GM19023 (cell line): ENCODE measurements around the gene MYO15A.

Experiments
- ATAC-seq: cut with Tn5 transposase; IDR thresholded peaks from one replicate; pipeline ENCODE4 v1.9.1; 2021; ENCODE audit warnings: mild to moderate bottlenecking, moderate library complexity; ENCODE audit not compliant: unreplicated experiment

MYO15A gene

DNA sequence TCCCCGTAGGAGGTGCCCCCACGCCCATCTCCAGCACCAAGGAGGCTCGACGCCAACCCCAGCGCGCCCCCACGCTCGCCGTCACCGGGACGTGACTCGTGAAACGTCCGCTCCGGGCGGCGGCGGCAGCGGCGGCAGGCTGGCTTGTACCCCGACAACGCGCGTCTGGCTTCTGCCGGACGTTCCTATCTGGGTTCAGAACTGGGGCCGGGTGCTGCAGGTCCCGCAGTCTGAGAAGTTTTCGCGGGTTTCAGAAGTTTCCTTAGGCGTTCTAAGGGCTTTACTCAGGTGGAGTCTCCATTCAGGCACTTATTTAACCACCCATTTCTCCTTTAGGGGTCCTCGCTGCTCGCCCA is 74.4 kb downstream of the MYO15A start:
- ATAC-seq = peak; percentile 48

DNA sequence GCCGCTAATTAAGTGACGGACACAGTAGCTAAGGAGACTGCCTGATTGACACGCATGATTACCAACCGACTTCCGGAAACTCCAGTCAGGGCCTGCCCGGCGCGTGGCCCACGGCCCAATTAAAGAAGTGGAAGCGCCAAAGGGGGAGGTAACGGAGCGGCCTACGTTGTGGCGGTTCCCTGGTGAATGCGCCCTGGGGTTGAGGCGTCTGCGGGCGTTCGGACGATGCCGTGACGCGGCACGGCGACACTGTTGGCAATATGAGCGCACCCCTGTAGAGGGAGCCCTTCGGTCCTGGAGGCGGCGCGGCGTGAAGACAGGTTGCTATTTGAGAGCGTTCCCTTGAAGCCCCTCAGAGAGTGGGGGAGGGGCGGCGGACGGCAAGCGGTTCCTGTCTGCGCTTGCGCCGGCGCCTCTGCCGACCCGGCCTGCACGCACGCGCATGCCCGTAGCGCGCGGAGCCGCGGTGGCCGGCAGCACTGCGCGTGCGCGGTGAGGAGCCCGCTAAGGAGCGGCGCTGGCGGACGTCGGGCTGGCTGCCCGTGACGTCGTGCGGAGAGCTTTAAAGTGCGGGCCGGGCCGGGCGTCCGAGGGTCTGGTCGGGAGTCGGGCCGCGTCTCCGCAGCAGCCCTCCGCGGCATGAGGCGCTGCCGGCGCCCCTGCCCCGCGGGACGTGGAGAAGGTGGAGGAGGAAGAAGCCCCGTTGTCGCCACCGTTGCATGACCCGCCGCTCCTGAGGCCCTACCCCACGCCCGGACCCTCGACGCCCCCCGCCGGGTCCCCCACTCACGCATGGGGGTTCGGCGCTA is 75.0 kb downstream of the MYO15A start, which contains the start of gene ALKBH5:
Gene ALKBH5 (plus strand): TSS at position 495 of the 809 bp plus-strand sequence. CDS start 416 bp downstream, outside the sequence.
- ATAC-seq = peak; percentile 75

DNA sequence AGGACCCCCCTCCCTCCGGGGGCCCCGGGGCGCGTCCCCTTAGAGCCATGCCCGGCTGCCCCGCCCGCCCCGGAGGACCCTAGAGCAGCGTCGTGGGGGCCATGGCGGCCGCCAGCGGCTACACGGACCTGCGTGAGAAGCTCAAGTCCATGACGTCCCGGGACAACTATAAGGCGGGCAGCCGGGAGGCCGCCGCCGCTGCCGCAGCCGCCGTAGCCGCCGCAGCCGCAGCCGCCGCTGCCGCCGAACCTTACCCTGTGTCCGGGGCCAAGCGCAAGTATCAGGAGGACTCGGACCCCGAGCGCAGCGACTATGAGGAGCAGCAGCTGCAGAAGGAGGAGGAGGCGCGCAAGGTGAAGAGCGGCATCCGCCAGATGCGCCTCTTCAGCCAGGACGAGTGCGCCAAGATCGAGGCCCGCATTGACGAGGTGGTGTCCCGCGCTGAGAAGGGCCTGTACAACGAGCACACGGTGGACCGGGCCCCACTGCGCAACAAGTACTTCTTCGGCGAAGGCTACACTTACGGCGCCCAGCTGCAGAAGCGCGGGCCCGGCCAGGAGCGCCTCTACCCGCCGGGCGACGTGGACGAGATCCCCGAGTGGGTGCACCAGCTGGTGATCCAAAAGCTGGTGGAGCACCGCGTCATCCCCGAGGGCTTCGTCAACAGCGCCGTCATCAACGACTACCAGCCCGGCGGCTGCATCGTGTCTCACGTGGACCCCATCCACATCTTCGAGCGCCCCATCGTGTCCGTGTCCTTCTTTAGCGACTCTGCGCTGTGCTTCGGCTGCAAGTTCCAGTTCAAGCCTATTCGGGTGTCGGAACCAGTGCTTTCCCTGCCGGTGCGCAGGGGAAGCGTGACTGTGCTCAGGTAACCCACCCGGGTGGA is 75.8 kb downstream of the MYO15A start:
- ATAC-seq = peak; percentile 9

DNA sequence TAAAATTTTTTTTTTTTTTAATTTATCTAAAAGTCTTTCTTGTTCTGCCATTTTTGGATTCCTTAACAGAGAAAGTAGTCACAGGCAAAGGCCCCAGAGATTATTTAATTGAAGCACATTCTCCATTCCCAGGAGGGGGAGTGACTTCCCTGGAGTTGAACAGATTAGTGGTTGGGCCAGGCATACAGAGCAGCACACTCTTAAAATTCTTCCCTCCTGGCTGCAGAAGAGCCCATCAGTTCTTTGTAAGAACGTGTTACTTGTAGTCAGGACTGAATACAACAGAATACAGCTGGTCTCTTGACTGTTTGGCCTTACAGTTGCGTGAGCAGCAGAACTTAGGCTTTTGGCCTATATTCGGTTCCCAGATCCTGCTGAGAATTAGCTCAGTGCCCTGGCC is 76.8 kb downstream of the MYO15A start:
- no peak for ATAC-seq

DNA sequence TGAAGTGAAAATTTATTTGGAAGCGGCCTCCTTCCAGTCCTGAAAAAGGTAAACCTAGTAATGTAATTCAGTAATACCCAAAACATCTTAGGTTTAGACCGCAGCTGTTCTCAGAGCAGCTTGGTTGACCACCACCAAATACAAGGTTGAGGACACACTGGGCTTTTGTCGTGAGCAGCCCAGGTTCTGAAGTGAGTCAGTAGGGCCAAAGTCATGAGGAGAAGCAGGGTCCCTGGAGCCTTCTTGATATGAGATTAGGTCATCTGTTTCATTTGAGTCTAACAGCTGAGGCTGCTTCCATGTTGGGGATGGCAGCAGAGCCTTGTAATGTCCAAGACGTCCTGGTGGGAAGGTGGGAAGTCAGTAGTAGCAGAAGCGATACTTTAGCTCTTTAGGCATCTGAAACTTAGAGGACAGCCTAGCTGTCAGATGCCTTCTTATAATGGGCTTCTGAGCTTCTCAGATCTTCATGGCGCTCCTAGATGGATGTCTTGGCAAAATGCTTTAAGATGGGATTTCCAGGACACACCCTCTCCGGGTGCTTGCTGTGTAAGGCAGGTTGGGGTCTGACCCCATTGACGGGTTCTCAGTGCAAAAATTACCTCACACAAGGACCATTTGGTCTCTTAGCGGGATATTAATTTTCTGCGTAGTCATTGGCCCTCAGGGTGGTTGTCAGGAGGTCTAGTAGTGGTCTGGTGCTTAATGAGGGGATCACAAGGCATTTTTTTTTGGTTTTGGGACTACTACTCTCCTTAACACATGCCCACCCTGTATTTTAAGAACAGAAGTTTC is 77.5 kb downstream of the MYO15A start:
- no peak for ATAC-seq

DNA sequence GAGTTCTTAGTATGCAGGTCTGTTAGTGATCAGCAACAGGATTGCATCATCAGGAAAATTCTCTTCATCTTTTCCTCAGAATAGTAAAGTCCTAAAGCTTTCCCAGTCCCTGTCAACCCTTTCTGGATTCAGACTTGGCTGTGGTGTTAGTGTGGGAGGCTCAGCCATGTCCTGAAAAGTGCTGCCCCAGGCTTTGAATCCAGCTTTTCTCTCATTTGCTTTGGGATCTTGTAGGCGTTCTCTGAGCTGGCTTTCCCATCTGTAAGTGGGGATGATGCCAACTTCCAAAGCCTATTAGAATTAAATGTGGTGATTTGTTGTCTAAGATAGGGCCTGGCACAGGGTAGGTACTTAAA is 78.0 kb downstream of the MYO15A start:
- ATAC-seq = no peak

DNA sequence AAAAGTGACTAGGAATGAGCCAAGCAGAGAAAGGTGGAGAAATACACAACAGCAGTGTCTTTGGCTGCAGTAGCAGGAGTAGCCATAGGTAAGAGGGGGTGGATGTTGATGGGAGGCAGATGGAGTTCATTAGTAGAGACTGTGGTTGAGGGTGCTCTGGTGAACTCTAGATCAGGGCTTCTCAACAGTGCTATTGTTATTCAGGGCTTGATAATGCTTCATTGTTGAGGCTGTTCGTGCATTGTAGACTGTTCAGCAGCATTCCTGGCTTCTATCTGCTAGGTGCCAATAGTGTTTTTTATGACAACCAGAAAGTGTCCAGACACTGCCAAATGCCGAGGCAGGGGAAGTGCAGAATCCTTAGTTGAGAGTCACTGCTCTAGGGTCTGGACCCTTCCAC is 78.7 kb downstream of the MYO15A start:
- no peak for ATAC-seq

DNA sequence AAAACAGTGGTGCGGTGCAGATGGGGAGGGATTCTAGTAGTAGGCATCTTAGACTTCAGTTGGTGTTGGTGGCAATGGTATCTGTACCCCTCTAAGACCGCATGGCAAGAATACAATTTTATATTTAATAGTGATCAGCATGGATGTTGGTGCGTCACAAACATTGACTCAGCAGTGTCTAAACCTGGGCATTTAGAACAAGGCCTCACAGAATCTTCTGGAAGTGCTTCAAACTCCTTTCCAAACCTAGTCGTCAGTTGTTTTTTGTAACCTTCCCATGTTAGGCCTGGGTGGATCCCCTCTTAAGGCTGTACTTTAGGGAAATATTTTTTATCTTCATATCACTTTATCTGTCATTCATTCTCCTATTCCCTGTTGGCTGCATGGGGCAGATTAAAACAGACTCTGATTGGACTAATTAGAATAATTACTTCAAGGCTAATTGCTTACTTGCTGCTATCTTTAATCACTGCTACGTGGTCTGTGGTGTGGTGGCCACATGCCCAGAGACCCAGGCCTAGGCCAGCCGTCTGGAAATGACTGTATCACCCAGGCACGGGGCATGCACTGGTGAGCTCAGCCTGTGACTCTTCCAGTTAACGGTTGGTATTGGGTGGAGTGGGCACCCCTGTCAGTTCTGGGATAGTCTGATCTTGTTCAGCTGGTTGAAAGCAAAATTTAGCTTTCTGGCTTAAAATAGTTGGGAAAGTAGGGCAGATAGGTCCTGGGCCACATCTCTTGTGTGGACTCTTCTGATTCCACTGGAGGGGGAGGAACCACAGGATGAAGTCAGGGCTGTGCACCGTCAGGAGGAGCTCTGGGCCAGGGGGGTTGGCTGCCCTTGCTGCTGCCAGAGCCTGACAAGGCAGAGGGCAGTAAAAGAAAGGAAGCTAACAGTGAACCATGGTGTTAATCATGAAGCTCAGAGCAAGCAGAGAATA is 79.5 kb downstream of the MYO15A start:
- ATAC-seq = no peak

DNA sequence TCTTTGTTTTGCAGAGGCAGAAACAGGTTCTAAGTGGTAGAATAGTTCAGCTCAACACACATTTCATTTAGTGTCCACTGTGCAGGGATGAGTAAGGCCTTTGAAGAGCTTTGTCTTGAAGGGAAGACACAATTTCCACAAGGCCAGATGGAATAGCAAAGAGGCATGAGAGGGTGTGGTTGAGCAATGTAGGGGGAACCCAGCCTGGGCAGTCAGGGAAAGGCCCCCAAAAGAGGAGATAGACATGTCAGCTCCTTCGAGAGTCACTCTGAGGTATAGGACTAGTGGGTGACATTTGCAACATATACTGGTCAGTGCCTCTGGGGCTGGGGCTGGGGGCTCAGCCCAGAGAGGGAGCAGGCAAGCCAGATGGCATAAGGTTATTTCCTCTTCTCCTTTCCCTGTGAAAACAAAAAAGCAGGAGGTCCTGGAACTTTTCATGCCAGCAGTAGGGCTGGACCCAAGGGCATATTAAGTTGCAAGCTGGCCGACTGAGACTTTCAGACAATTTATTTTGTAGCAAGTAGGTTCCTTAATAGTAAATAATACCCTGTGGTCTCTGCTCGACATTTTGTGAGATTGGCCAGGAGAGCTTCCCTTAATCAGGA is 82.2 kb downstream of the MYO15A start:
- ATAC-seq = no peak

DNA sequence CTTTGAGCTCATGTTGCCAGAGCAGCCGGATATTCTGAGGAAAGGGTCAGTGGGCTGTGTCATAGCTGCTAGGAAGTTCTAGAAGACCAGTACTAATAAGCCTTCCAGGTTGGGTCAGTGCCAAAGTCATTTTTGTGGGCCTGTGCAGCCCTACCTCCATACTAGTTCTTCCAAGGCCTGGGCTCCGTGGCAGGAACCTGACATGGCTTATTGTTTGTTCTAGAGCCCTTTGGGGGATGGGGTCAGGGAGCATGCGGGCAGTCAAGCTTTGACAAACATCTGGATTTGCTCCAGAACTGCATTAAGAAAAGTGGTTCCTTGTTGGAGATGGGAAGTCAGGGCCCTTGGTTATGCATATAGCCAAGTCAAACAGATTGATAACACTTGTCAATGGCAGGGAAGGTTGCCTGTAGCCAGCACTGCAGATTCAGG is 82.7 kb downstream of the MYO15A start:
- ATAC-seq = no peak

DNA sequence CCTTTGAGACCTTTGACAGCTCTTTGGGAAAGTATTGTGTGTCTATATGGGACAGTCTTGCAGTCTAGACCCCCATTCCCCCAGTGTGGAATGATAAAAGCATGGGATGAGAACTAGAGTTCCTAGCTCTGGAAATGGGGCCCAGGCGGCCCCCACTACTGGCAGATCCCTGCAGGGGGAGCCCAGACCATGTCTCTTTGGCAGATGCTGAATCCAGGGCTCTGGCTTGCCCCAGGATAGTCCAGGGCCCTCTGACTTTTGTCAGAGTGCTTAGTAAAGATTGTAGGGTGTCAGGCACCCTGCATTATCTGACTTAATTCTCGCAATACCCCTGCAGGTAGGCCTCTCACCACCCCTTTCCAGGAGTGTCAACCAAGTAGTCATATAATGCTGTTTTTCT is 83.4 kb downstream of the MYO15A start:
- no peak for ATAC-seq

DNA sequence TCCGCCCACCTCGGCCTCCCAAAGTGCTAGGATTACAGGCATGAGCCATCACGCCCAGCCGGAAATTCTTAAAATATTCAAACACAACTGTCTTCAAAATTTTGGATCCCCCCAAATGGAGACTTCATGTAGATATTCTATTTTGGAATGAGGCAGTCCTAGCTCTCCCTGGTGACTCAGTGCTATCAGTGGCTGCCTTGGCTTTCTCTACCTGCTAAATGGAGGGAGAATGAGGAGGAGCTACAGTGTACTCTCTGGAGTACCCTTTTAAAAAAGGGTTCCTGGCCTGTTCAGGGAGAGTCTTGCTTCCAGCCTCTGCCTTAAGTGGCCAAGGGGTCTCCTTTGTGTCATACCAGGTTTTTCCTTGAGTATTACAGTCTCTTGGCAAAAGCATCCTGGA is 85.8 kb downstream of the MYO15A start:
- ATAC-seq = no peak

DNA sequence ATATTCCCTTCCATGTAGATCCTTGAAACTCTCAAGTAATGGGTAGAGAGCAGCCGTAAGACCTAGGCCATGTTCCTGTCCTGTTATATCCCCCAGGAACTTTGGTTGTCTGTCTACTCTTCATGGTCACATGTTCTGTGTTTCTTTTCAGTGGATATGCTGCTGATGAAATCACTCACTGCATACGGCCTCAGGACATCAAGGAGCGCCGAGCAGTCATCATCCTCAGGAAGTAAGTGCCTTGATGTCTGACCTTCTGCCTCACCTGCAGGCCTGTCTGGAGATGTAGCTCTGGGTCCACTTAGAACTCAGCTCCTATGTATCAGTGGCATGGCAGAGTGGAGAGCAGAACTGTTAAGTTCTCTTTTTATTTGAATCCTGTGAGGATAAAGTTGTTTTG is 86.2 kb downstream of the MYO15A start:
- ATAC-seq = no peak

DNA sequence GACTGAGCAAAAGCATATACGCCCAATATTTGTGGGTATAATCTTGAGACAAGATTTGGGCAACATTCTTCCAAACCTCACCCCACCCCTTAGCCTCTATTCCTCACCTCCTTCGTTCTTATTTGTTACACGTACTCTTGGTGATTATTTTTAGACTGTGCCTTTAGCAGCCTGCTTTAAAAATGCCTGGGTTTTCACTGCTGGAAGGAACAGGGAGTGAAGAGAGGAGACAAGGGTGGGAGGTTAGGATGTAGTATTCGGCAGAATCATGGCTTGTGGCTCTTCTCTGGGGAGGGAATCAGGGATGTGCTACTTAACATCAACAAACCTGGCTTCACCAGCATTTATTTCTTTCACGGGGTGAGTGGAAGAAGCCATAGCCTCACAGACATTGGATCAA is 86.7 kb downstream of the MYO15A start:
- no peak for ATAC-seq

DNA sequence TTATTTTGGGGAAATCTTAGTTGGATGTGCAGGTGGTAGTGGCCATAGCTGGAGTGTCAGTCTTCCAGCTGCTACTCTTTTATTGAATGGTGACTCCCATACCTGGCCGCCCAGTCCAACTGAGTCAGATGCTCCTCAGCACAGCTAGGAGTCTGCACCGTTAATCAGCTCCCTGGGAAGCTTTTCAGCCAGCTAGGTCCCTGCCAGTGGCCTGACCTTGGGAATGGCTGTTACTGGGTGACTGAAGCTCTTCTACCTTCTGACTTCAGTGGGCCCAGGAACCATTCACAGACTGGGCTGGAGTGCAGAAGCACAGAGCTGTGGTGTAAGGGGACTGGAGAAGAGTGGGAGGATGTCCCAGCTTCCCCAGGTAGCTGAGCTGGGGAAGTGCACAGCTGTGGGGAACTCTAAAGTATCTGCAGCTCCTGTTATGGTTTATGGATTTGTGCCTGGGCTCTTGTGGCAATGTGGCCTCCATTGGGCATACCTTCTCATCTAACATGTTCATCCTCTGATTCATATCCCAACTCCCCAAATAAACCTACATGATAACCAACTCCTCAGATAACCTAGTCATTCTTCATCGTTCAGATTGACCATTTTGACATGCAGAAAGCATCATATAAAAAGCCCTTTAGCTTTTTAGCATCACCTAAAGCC is 89.1 kb downstream of the MYO15A start:
- no peak for ATAC-seq

DNA sequence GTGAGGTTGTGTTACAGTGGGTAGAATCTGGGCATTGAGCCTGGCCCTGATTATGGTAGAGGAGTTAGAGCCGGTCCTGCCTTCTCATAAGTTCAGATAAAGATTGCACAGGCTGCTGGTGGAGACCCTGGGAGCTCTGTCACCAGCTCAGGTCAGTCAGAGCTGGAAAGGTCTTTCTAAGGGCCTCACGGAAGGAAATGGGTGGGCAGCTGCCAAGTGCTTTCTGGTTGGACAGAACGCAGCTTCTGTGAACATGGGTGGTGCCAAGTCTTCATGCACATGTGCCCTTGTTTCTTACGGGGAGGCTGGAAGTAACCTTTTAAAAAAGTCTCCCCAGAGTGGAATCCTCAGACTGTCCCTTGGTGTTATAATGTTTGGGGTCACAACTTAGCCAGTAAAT is 90.0 kb downstream of the MYO15A start:
- no peak for ATAC-seq

DNA sequence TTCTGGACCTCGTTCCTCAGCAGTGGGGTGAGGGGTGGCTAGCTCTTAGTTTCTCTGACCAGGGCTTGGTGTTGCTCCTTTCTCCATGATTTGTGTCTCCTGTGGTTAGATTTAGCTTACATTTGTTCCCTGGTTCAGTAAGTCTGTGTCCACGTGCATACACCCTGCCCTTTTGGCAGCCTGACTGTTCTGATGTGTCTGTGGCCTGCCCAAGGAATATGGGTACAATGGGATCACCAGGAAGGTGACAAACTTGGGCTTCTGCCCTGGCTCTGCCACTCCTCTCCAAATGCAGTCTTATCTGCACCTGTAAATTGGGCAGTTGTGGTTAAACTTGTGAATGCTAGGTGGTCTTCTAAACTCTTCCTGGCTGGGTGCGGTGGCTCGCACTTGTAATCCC is 92.6 kb downstream of the MYO15A start:
- no peak for ATAC-seq

DNA sequence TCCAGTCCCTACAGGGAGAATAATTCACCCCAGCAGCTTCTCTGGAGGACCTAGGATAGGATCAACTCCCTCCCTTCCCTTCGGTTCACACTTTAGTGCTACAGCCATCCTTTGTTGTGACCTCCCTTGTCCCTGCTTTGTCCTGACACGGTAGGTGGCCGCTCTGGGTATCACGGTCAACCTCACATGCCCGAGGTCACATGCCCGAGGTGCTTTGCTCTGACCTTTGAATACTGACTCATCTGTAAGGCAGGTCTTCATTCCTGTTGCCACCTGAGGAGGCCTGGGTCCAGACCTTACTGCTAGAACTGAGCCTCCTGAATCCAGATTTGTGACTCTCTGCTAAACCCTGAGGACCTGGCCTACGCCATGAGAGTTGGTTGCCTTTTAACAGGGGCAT is 94.8 kb downstream of the MYO15A start:
- no peak for ATAC-seq

DNA sequence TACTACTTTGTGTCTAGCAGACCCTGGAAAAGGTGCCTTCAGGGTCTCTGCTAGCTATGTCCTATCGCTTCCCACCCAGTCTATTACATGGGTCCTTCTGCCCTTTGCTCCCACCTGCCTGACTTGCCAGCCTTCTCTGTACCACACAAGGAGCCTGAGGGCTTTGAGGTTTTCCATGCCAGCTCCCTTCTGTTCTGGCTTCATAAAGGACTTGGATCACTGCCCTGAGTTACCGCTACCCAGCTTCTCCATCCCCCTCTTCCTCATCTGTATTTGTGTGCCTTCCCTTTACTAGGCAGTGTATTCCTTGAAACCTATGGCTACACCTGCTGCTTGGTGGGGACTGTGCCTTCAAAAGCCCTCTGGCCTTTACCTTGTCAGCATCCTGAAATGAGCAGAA is 97.3 kb downstream of the MYO15A start:
- ATAC-seq = no peak
